Measurements from ENCODE around the gene FOXL3. TPM values are rescaled to one million over a fixed set of nuclear protein-coding genes. Genes with fewer than 3 reads are reported as not detected.
"Not testable (repeated sequence)": the region's sequence is repeated elsewhere in the genome, so short reads cannot be mapped to it uniquely, and the experiment has no call there.

The FOXL3 gene
- total and polyA plus RNA-seq, 11 donors, result not detected

DNA sequence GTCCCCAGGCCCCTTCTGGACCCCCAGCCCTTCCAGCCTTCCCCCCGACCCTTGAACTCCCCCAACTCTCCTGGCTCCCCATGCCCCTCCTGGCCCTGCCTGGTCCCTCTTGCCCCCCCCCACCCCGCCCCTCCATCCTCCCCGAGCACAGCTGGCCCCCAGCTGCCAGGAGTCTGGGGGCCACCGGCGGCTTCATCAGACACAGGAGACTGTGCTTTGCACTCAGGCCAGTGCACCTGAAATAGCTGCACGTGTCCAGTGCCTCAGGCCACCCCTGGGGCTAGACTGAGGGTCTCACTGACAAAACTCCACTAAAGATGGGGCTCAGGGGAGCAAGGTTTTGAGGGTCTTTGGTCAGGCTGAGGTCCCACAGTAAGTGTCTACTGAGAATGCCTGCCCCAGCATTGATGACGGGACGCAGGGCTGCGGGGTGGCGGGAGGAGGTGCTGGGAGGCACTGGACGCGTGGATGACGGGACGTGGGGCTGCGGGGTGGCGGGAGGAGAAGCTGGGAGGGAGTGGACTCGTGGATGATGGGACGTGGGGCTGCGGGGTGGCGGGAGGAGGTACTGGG lies 6.5 kb downstream of the FOXL3 start:
- H3K36me3 ChIP-seq, result no peaks in the 10 kb centered on the region
- DNase-seq (no peak), ATAC-seq (no peak)
- H3K27me3 ChIP-seq, result peaks cover 4 to 49% (median 31%) of the 10 kb centered on the region in 9 donors
- 76 to 90% (median 86%) methylated on average over 15 to 20 of the region's 20 CpGs for WGBS, 4 donors
- H3K9me3 ChIP-seq, result no peaks in the 10 kb centered on the region
- no peak overlapping the region for H3K27ac ChIP-seq
- no peak for TF ChIP-seq CTCF (IDR thresholded peaks at IDR 0.05)
- no peak for TF ChIP-seq POLR2A (IDR thresholded peaks at IDR 0.05)
- no peak overlapping the region for H3K4me3 ChIP-seq
- intact Hi-C loops (cut with DNase I), result no loop called here
- no peaks in the 10 kb centered on the region for H3K4me1 ChIP-seq

GRCh38 chr7:297141-297540 lies 7.2 kb downstream of the FOXL3 start:
- intact Hi-C loops (cut with DNase I); H3K4me3 ChIP-seq; H3K4me1 ChIP-seq; ATAC-seq; H3K36me3 ChIP-seq; H3K9me3 ChIP-seq; H3K27ac ChIP-seq: not testable (repeated sequence)
- peaks cover 0 to 42% (median 24%) of the 10 kb centered on the region in 9 donors for H3K27me3 ChIP-seq
- WGBS, 4 donors, result 77 to 80% (median 80%) methylated on average over 23 to 24 of the region's 24 CpGs
- peak in 1 of 5 donors; percentile 15 for DNase-seq

- intact Hi-C loops (cut with DNase I), result no loop called here
- peaks cover 0 to 36% (median 18%) of the 10 kb centered on the region in 9 donors for H3K27me3 ChIP-seq
- WGBS, 4 donors, result 73 to 82% (median 79%) methylated on average over 17 to 24 of the region's 24 CpGs
- H3K36me3 ChIP-seq, result no peaks in the 10 kb centered on the region
- ATAC-seq (no peak), DNase-seq (peak in 1 of 5 donors; percentile 11)
- H3K9me3 ChIP-seq, result no peaks in the 10 kb centered on the region
- no peaks in the 10 kb centered on the region for H3K4me1 ChIP-seq
- no peak overlapping the region for H3K4me3 ChIP-seq
- no peak overlapping the region for H3K27ac ChIP-seq
- TF ChIP-seq POLR2A (IDR thresholded peaks at IDR 0.05) (no peak), CTCF (IDR thresholded peaks at IDR 0.05) (no peak)
Measured at GRCh38 chr7:297611-298374, 7.8 kb downstream of the FOXL3 start.

- no peaks in the 10 kb centered on the region for H3K4me1 ChIP-seq
- TF ChIP-seq CTCF (IDR thresholded peaks at IDR 0.05) (no peak), POLR2A (IDR thresholded peaks at IDR 0.05) (no peak)
- H3K9me3 ChIP-seq, result no peaks in the 10 kb centered on the region
- WGBS, 4 donors, result 44 to 82% (median 75%) methylated on average over 2 to 15 of the region's 15 CpGs
- H3K4me3 ChIP-seq, result no peak overlapping the region
- peaks cover 0 to 30% (median 18%) of the 10 kb centered on the region in 9 donors for H3K27me3 ChIP-seq
- intact Hi-C loops (cut with DNase I), result no loop called here
- H3K36me3 ChIP-seq, result no peaks in the 10 kb centered on the region
- ATAC-seq, result no peak
- peak in 1 of 5 donors; percentile 10 for DNase-seq
- H3K27ac ChIP-seq, result no peak overlapping the region
Measured at GRCh38 chr7:298375-298702, 8.4 kb downstream of the FOXL3 start.
